IMR-90 (cell line): ENCODE measurements around the gene ABCA5. TPM values are rescaled to one million over a fixed set of nuclear protein-coding genes. Genes with fewer than 3 reads are reported as not detected.

Source experiments
- ATAC-seq: fragments of 200-7000 bp; cut with Tn5 transposase; 2 replicates; pipeline ENCODE4 v1.9.1; 2020; ENCODE audit warnings: low read depth, mild to moderate bottlenecking, moderate library complexity
- BruUV-seq: library from RNA; stranded (reverse); fragments of 400-500 nt; replicated peaks from 2 replicates; lab custom pipeline; 2021; lab: Mats Ljungman, UMichigan
- CTCF ChIA-PET: fragments of 300-600 bp; formaldehyde crosslinking; extraction: SDS; loops from one replicate; lab custom pipeline; 2021; ENCODE audit warnings: antibody characterized with exemption; lab: Yijun Ruan, JAX
- POLR2A ChIA-PET: fragments of 300-600 bp; sonication (Branson Sonifier 250); formaldehyde crosslinking; loops from one replicate; lab custom pipeline; 2022; ENCODE audit warnings: antibody characterized with exemption; ENCODE audit not compliant: unreplicated experiment; lab: Charles Lee
- DNase-seq: peaks from one replicate; pipeline ENCODE4 v3.0.0; 2013
- H2AFZ ChIP-seq: replicated peaks from 2 replicates; pipeline ENCODE3; 2013; ENCODE audit warnings: low read length, mild to moderate bottlenecking; ENCODE audit not compliant: poor library complexity
- H2AK5ac ChIP-seq: 2 replicates; pipeline ENCODE4 v1.6.1; 2013; ENCODE audit warnings: low read depth, low read length, inconsistent platforms
- H2AK9ac ChIP-seq: replicated peaks from 2 replicates; pipeline ENCODE3; 2013; ENCODE audit warnings: mild to moderate bottlenecking, low read depth, low read length, moderate library complexity; ENCODE audit not compliant: poor library complexity
- H2BK120ac ChIP-seq: 2 replicates; pipeline ENCODE4 v1.6.1; 2013; ENCODE audit warnings: low read depth, low read length, inconsistent platforms
- H2BK15ac ChIP-seq: 3 replicates; pipeline ENCODE4 v1.6.1; 2013; ENCODE audit warnings: low read depth, low read length, inconsistent platforms
- H2BK20ac ChIP-seq: 2 replicates; pipeline ENCODE4 v1.6.1; 2013; ENCODE audit warnings: low read depth, mild to moderate bottlenecking, inconsistent platforms, low read length, moderate library complexity
- H2BK5ac ChIP-seq: 2 replicates; pipeline ENCODE4 v1.6.1; 2013; ENCODE audit warnings: mild to moderate bottlenecking, low read depth, low read length, inconsistent platforms; ENCODE audit not compliant: poor library complexity, severe bottlenecking
- H3K14ac ChIP-seq: replicated peaks from 2 replicates; pipeline ENCODE4 v1.6.1; 2013; ENCODE audit warnings: low read depth, low read length, inconsistent platforms
- H3K18ac ChIP-seq: 2 replicates; pipeline ENCODE4 v1.6.1; 2013; ENCODE audit warnings: low read depth, low read length, control low read depth
- H3K23ac ChIP-seq: 2 replicates; pipeline ENCODE4 v1.6.1; 2013; ENCODE audit warnings: low read depth, low read length, inconsistent platforms
- H3K27ac ChIP-seq: 2 replicates; pipeline ENCODE4 v1.5.1; 2013; ENCODE audit warnings: mild to moderate bottlenecking, control low read depth, low read length; ENCODE audit not compliant: insufficient read depth
- H3K27me3 ChIP-seq: 2 replicates; pipeline ENCODE4 v1.6.1; 2013; ENCODE audit warnings: low read length; ENCODE audit not compliant: control insufficient read depth, insufficient read depth
- H3K36me3 ChIP-seq: 2 replicates; pipeline ENCODE4 v1.6.1; 2013; ENCODE audit warnings: low read length, mixed read lengths; ENCODE audit not compliant: control insufficient read depth, insufficient read depth
- H3K4ac ChIP-seq: 2 replicates; pipeline ENCODE4 v1.6.1; 2013; ENCODE audit warnings: low read depth, low read length, inconsistent platforms
- H3K4me1 ChIP-seq: 2 replicates; pipeline ENCODE4 v1.6.1; 2013; ENCODE audit warnings: low read length, mixed read lengths; ENCODE audit not compliant: control insufficient read depth, insufficient read depth
- H3K4me2 ChIP-seq: 2 replicates; pipeline ENCODE4 v1.6.1; 2013; ENCODE audit warnings: low read depth, mild to moderate bottlenecking, control low read depth, low read length, moderate library complexity
- H3K4me3 ChIP-seq: 2 replicates; pipeline ENCODE4 v1.5.1; 2013; ENCODE audit warnings: low read depth, mild to moderate bottlenecking, control low read depth, low read length, moderate library complexity; ENCODE audit not compliant: insufficient read depth
- H3K56ac ChIP-seq: 2 replicates; pipeline ENCODE4 v1.6.1; 2013; ENCODE audit warnings: low read length, inconsistent platforms; ENCODE audit not compliant: insufficient read depth; ENCODE audit errors: extremely low read depth
- H3K79me1 ChIP-seq, 2 experiments: 2 replicates each; pipeline ENCODE4 v1.6.1; 2013; ENCODE audit warnings: low read length in 2 of 2, inconsistent platforms in 1 of 2, low read depth in 1 of 2
- H3K9ac ChIP-seq: 2 replicates; pipeline ENCODE4 v1.6.1; 2013; ENCODE audit warnings: low read depth, low read length, control low read depth
- H3K9me1 ChIP-seq: 2 replicates; pipeline ENCODE4 v1.6.1; 2013; ENCODE audit warnings: low read length, inconsistent platforms; ENCODE audit not compliant: insufficient read depth
- H3K9me3 ChIP-seq: 2 replicates; pipeline ENCODE4 v1.6.1; 2013; ENCODE audit warnings: low read length; ENCODE audit not compliant: control insufficient read depth, insufficient read depth
- H4K20me1 ChIP-seq: 2 replicates; pipeline ENCODE4 v1.6.1; 2013; ENCODE audit warnings: low read length, inconsistent platforms; ENCODE audit not compliant: insufficient read depth
- H4K5ac ChIP-seq: 2 replicates; pipeline ENCODE4 v1.6.1; 2013; ENCODE audit warnings: mild to moderate bottlenecking, low read depth, low read length, control low read depth
- H4K8ac ChIP-seq, 2 experiments: 2 replicates each; pipeline ENCODE4 v1.6.1; 2013; ENCODE audit warnings: low read depth in 2 of 2, low read length in 2 of 2, control low read depth in 1 of 2, inconsistent platforms in 1 of 2
- H4K91ac ChIP-seq: 2 replicates; pipeline ENCODE4 v1.6.1; 2013; ENCODE audit warnings: low read depth, low read length, inconsistent platforms; ENCODE audit not compliant: insufficient read depth
- MAFK ChIP-seq: IDR thresholded peaks from 2 replicates; pipeline ENCODE4 v1.6.1; 2012; ENCODE audit warnings: low read depth, low read length, improper control_type of control experiment
- WGBS, 2 experiments: methylation state at CpG; one replicate each; pipeline versions ENCODE4 v1.1.5 to v1.1.7; 2013; ENCODE audit warnings: missing lambda C conversion rate in 2 of 2; ENCODE audit not compliant: insufficient read length in 1 of 2; ENCODE audit errors: extremely low coverage in 2 of 2; 5-methylcytosine and 5-hydroxymethylcytosine counted together
- dilution Hi-C: fragments of 300-500 bp; cut with HindIII; formaldehyde crosslinking; loops from one replicate; pipeline ENCODE4 v1.14.3; 2018; ENCODE audit warnings: low sequenced_read_pairs; ENCODE audit not compliant: unreplicated experiment
- in situ Hi-C: fragments of 300-500 bp; cut with MboI; formaldehyde crosslinking; loops from 3 replicates; pipeline ENCODE4 v1.14.3; 2019; ENCODE audit warnings: low sequenced_read_pairs, inconsistent platforms, mixed read lengths
- intact Hi-C: fragments of 100-400 bp; cut with micrococcal nuclease; formaldehyde crosslinking; loops from 2 replicates; pipeline ENCODE4 v1.10.0; 2022
- polyA plus RNA-seq, 3 experiments: library from polyadenylated mRNA; depleted of rRNA; stranded (reverse); fragments of >200 nt; gene quantifications; 2 replicates each; pipeline ENCODE4 v1.2.3, GENCODE V29; 2012; ENCODE audit warnings: low replicate concordance in 1 of 3
- total RNA-seq: library from RNA; depleted of rRNA; stranded (reverse); fragments of >200 nt; gene quantifications from 2 replicates; pipeline ENCODE4 v1.2.3, GENCODE V29; 2012
- TF ChIP-seq, protein P1 (sequence below): conservative IDR thresholded peaks from 2 replicates; pipeline ENCODE4 v1.5.1; 2012; ENCODE audit warnings: mild to moderate bottlenecking, low read depth, low read length, improper control_type of control experiment

Gene ABCA5
- total and polyA plus RNA-seq, 2 of the 4 experiments (the other 2 are of a cell fraction): 1.3 to 2.3 TPM

DNA sequence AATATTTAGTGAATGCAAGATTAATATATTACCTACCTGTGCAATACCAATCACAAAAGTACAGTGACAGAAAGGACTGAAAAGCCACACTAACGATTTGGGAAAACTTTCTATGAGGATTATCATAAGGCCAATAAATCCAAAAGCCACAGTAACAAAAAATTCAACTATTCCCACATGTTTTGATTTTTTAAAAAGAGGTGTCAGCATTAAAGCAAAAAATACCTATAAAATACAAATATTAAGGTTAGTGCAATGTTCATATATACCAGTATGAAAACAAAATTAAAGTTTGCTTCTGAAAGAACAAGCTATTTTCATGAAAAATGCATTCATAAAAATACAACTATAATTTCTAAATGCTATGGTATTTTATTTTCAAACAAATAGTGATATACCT lies 24.3 kb downstream of the ABCA5 start:
- H3K4me2 ChIP-seq: no peak overlapping the region
- H3K56ac ChIP-seq: no peak overlapping the region
- H3K9me3 ChIP-seq: no peaks in the 10 kb centered on the region
- H3K23ac ChIP-seq: no peak overlapping the region
- no peak overlapping the region for H3K4ac ChIP-seq
- no peak overlapping the region for H2AK9ac ChIP-seq
- H3K79me1 ChIP-seq: no peaks in the 10 kb centered on the region
- no peak for ATAC-seq
- H4K20me1 ChIP-seq: no peaks in the 10 kb centered on the region
- H3K18ac ChIP-seq: no peak overlapping the region
- ChIA-PET POLR2A (no interaction called here), CTCF (interaction anchor here (0.6 kb wide), 1 partner anchor 1249 kb away, joined by 4 read pairs; no protein-coding TSS in a partner anchor)
- no peak overlapping the region for H4K5ac ChIP-seq
- H2BK15ac ChIP-seq: no peak overlapping the region
- DNase-seq: no peak
- H3K4me1 ChIP-seq: no peaks in the 10 kb centered on the region
- no peak overlapping the region for H2BK120ac ChIP-seq
- H3K27ac ChIP-seq: no peak overlapping the region
- TF ChIP-seq, protein P1, sequence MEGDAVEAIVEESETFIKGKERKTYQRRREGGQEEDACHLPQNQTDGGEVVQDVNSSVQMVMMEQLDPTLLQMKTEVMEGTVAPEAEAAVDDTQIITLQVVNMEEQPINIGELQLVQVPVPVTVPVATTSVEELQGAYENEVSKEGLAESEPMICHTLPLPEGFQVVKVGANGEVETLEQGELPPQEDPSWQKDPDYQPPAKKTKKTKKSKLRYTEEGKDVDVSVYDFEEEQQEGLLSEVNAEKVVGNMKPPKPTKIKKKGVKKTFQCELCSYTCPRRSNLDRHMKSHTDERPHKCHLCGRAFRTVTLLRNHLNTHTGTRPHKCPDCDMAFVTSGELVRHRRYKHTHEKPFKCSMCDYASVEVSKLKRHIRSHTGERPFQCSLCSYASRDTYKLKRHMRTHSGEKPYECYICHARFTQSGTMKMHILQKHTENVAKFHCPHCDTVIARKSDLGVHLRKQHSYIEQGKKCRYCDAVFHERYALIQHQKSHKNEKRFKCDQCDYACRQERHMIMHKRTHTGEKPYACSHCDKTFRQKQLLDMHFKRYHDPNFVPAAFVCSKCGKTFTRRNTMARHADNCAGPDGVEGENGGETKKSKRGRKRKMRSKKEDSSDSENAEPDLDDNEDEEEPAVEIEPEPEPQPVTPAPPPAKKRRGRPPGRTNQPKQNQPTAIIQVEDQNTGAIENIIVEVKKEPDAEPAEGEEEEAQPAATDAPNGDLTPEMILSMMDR: no peak
- TF ChIP-seq MAFK: peak; percentile 8; the same call in 1 of the 2 replicates
- H3K9ac ChIP-seq: no peak overlapping the region
- no peaks in the 10 kb centered on the region for H3K9me1 ChIP-seq
- H2AFZ ChIP-seq: no peak overlapping the region
- in situ Hi-C loops (no loop called here), dilution Hi-C loops (no loop called here), intact Hi-C loops (no loop called here)
- H3K4me3 ChIP-seq: no peak overlapping the region
- H3K27me3 ChIP-seq: no peaks in the 10 kb centered on the region
- no CpG with 5 or more reads among the region's 1 CpG for whole genome bisulfite sequencing, 2 experiments
- no TSS peak for BruUV-seq
- H4K91ac ChIP-seq: no peak overlapping the region
- no peak overlapping the region for H2BK20ac ChIP-seq
- no peak overlapping the region for H4K8ac ChIP-seq
- no peaks in the 10 kb centered on the region for H3K36me3 ChIP-seq
- H2AK5ac ChIP-seq: no peak overlapping the region
- no peak overlapping the region for H2BK5ac ChIP-seq
- H3K14ac ChIP-seq: no peak overlapping the region
